Panc1 (cell line): ENCODE results near the gene SNRPF.

ENCODE experiments used
- CTCF ChIP-seq: fragments of 450-650 bp; IDR thresholded peaks from 2 replicates; pipeline ENCODE4 v1.5.1; 2017; ENCODE audit warnings: mild to moderate bottlenecking
- POLR2AphosphoS5 ChIP-seq: IDR thresholded peaks from 2 replicates; pipeline ENCODE4 v1.6.1; 2012; ENCODE audit warnings: mild to moderate bottlenecking, low read depth, low read length, moderate library complexity
- SIN3A ChIP-seq: IDR thresholded peaks from 2 replicates; pipeline ENCODE4 v1.6.1; 2012; ENCODE audit warnings: low read depth, mild to moderate bottlenecking, low read length, moderate library complexity, borderline replicate concordance; ENCODE audit not compliant: insufficient read depth
- TCF7L2 ChIP-seq: IDR thresholded peaks from 2 replicates; pipeline ENCODE4 v1.6.1; 2011; ENCODE audit warnings: mild to moderate bottlenecking, low read depth, low read length, inconsistent platforms
- TF ChIP-seq, protein P1 (sequence below), 2 experiments: IDR thresholded peaks; 2 replicates each; pipeline ENCODE4 v1.6.1; 2011 to 2012; ENCODE audit warnings: low read depth in 2 of 2, control low read depth in 1 of 2, low read length in 1 of 2, mild to moderate bottlenecking in 1 of 2, moderate library complexity in 1 of 2; ENCODE audit not compliant: insufficient read depth in 1 of 2

DNA sequence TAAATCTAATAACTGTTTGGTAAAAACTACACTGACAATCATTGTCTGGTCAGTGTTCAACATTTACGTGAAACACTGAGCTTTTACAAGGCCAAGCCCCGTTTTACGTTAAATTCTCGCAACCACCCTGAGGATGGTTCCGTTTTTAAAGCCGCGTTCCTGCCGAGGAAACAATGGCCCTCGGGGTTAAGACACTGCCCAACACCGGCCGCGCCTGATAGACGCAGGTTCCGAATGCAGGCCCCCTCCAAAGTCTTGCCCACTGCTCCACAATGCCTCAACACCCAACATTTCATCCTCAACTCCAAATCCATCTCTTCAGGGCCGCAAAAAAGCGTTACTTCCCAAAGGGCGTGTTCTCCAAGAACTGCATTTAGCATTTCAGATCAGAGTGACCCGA lies 953 bp upstream of the SNRPF start:
- TF ChIP-seq CTCF (no peak), POLR2AphosphoS5 (no peak), TCF7L2 (no peak), SIN3A (no peak)
- TF ChIP-seq, protein P1, sequence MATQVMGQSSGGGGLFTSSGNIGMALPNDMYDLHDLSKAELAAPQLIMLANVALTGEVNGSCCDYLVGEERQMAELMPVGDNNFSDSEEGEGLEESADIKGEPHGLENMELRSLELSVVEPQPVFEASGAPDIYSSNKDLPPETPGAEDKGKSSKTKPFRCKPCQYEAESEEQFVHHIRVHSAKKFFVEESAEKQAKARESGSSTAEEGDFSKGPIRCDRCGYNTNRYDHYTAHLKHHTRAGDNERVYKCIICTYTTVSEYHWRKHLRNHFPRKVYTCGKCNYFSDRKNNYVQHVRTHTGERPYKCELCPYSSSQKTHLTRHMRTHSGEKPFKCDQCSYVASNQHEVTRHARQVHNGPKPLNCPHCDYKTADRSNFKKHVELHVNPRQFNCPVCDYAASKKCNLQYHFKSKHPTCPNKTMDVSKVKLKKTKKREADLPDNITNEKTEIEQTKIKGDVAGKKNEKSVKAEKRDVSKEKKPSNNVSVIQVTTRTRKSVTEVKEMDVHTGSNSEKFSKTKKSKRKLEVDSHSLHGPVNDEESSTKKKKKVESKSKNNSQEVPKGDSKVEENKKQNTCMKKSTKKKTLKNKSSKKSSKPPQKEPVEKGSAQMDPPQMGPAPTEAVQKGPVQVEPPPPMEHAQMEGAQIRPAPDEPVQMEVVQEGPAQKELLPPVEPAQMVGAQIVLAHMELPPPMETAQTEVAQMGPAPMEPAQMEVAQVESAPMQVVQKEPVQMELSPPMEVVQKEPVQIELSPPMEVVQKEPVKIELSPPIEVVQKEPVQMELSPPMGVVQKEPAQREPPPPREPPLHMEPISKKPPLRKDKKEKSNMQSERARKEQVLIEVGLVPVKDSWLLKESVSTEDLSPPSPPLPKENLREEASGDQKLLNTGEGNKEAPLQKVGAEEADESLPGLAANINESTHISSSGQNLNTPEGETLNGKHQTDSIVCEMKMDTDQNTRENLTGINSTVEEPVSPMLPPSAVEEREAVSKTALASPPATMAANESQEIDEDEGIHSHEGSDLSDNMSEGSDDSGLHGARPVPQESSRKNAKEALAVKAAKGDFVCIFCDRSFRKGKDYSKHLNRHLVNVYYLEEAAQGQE (IDR thresholded peaks at IDR 0.05; ENCODE audit: insufficient read depth in 1 of 2, low read depth in 2 of 2, low read length in 1 of 2) = no peak
